NCI-H2227 (cell line): Measurements from ENCODE around the gene KCTD16.

Source experiments
- DNase-seq: peaks from one replicate; lab custom pipeline; 2025; ENCODE audit not compliant: unreplicated experiment; lab: John Stamatoyannopoulos, UW

The KCTD16 gene

DNA sequence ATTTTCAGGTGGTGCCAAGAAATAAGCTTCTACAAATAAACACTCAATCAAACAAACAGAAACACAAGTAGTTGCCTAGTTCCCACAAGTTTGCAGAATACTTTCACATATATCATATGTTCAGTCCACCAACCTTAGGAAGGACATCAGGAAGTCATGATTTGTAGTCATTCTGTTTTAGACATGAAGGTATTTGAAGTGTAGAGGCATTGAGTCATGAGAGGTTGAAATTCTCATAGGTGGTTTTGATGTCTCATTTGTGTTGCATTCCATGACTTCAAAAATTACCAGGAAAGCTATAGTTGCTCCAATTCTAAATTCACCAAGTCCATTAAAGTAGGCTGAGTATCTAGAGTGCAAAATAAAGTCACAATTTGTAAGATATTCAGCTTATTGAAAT, 159.0 kb downstream of the KCTD16 start:
- no peak for DNase-seq

DNA sequence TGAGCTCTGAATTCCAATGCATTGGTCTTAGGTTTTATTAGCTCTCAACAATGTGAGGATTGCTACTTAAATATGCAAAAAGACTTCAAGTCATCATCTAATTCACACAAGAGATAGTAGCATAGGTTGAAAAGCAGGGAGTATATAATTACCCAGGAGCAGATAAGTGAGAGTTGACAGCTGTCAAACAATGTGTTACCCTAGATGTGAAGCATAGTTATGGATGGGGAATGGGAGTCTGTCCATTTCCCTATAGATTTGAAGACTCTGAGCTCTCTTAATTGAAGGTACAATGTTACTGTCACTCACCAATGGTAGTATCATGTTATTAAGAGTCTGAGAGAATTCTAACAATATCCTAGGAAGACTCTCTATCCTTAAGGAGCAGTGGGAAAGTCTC, 160.7 kb downstream of the KCTD16 start:
- DNase-seq: no peak

DNA sequence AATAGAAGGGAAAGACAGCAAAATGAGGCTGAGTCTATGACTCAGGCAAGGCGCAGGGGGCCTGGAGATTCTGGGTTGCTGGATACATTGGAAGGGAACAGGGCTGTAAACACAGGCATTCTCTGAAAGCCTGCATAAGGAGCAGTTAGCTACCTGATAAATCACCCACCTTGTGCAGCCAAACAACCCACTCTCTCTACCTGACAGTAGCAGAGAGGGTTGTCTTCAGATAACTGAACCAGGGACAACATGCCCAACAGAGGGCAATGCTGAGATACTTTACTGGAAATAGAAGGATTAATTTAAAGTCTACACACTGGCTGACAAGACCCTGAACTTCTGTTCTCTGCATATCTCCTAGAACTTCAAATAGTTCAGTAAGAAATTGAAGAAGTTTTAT, 161.6 kb downstream of the KCTD16 start:
- DNase-seq: no peak

DNA sequence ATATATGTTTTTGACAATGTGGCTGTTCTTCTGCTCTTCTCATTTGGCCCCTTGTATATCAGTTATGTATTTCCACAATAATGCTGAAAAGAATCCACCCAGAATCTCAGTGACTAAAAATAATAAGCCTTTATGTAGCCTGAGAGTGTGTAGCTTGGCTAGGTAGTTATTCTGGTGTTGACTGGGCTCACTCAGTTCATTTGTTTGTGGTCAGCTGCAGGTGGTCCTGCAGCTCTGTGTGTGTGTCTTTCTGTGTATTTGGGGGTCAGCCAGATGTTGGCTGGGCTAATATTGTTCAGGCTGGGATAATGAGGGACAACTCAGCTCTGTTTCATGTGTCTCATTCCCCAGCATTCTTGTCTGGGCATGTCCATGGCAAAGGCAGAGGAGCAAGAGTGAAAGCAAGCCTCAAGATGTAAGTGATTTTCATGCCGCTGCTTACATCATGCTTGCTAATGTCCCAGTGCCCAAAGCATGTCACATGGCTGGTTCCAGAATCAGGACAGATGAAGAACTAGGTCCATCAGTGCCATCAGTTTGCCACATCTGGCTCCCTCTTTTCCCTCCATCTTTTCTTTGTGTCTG, 162.8 kb downstream of the KCTD16 start:
- DNase-seq: no peak

DNA sequence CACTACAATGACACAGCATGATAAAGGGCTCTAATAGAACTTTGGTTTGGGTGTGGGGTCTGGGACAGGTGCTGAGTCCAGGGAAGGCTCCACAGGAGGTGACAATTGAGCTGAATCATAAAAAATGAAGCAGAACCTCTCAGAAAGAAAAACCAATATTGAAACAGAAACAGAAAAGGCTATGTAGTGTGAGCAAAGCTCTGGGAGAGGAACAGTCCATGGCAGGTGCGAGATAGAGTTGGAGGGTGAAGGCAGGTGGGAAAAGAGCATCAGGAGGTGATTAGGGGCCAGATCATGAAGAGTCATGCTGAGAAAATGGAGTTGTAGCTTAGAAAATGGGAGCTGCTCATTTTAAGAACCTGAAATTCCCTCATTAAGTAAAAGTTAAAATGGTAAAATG, 164.9 kb downstream of the KCTD16 start:
- DNase-seq: no peak

DNA sequence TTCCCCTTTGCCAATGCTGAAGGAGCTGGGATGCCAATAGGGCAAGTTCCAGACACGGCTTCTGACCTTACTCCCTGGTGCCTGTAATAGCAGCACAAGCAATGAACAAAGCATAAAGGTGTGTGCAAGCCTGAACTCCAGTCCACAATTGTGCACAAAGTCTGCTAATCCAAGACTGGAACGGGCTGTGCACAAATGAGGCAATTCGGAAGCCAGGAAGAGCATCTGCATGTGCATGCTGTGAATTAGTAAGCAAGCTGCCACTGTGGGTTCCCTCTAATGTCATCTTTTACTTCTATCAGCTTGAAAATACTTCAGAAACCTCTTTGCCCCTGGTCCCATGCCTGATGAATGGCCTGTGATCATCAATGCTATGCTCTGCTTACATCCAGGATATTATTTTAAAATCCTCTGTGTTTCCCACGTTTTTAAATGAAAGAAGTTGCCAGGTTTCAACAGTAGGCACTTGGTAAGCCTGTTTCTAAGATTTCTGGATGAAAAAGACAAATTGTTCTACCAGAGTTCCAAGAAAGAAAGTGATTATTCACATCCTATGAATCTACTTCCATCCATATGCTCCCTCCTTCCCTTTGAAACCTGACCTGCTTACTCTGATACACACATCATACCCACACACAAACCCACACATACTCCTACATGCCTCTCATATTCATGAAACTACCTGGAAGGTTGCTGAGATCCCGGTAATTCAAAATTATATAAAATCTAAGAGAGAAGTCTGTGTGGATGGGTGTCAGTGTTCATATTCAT, 165.7 kb downstream of the KCTD16 start:
- no peak for DNase-seq

DNA sequence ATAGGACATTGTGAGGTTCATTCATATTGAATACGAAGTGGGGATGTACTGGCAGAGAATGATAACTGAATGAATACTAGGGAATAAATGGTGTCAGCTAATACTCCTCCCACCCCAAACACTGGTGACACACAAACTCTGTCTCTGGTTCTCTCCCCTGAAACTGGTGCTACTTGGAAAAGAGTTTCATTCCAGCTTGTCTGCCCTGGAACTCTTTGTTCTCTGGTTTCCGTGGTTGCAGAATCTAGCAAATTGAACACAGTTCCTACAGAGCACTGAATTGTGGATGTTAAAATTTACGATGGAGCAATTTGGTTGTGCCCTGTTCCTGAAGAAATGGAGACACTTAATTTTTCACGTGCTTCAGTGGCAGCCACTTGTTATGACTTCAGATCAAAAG, 181.7 kb downstream of the KCTD16 start:
- no peak for DNase-seq

DNA sequence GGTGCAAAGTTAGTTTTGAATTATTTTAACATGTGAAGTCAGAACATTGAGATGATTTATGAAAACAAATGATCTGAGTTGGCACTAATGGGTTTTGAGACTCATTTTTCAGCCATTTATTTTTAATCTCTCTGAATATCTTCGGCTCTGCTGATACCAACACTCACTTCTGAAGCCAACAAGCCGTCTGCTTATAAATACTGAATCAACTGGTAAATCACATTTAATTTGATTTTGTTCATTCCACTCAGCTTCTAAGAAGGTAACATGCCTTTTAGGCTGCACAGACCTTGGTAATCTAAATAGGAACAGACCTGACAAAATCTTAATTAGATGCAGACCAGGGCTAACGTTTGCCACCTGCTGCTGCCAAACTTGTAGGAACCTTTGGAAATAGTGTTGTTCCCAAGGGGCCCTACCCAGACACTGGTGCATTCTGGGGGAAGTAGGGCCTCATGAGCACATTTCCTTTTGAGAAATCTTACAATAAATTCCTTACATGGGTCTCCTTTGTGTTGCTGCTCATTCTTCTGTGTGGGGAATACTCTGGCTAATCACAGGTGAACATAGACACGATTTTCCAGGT, 182.2 kb downstream of the KCTD16 start:
- DNase-seq: no peak

DNA sequence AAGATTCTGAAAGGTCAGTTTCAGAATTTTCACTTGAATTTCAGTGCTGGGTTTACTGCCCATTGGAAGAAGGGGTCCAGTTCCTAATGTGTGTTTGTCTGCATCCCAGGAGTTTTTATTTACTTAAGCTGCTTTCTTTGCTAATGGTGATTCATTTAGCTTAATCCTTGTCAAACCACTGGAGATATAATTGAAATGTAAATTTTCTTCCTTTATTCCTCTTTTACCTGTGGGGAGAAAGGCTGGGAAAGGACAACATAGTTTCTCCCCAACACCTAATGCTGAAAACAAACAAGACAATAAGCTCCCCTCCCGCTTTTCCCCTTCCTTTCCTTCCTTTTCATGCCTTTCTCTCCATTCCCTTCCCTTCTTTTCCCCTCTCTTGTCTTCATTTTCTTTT, 185.8 kb downstream of the KCTD16 start:
- DNase-seq: no peak

DNA sequence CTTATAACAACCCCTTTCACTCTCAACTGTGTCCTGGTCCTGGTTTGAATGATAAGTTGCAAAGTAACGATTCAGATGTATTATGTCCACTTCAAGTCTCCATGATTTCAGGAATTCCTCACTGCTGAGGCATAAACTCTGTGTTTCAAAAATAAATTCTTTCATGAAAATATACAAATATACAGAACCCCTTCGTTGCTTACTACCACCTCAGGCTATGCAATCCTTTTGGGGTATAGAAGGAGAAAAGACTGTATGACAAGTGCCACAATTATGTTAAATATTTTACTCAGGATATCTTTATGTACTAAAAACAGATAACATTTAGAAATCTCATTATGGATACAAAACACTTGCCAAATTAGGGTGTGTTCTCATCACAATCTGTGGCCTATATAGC, 190.7 kb downstream of the KCTD16 start:
- no peak for DNase-seq

DNA sequence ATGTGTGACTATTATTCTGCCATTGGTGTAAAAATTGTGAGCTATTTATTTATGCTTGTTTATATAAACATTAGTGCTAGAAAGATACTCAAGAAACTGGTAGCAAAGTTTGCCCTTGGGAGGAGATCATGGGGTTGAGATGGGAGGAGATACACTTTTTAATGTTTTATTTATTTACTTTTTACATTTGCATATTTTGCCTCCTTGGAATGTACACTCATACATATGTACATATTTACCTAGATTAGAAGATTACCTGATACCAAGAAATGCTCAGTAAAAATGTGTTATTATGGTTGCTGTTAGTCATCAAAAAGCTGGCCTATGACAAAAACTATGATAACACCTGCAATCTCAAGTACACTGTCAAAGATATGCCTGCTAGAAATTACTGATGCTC, 195.2 kb downstream of the KCTD16 start:
- DNase-seq: no peak

DNA sequence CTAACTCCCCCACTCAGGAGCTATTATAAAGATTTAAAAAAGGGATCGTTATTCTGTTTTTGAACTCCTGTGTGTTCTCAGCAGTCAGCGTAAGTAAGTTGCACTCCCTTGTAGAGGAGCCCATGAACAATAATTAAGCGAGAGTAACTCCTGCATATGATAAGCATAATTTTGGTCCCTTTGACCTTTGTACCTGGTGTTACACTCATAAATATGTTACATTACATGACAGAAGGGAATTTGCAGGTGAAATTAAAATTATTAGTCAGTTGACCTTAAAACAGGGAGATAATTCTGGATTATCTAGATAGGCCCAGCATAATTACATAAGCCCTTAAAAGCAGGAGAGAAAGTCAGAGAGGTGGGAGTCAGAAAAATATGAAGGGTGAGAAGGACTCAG, 197.3 kb downstream of the KCTD16 start:
- no peak for DNase-seq

DNA sequence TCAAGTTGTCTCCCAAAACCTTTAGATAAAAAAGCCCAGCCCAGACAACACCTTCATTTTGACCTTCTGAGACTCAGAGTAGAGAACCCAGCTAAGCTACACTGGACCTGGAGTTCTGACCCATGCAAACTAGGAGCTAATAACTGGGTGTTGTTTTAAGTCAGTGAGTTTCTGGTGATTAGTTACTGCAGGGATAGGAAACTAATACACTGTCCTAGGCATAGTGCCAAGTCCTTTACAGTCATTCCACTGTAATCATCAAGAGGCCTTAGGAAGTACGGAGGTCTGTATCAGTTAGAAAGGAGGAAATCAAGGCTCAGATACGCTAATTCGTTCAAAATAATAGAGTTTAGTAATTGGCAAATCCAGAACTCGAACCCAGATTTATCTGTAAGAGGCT, 197.9 kb downstream of the KCTD16 start:
- DNase-seq: no peak

DNA sequence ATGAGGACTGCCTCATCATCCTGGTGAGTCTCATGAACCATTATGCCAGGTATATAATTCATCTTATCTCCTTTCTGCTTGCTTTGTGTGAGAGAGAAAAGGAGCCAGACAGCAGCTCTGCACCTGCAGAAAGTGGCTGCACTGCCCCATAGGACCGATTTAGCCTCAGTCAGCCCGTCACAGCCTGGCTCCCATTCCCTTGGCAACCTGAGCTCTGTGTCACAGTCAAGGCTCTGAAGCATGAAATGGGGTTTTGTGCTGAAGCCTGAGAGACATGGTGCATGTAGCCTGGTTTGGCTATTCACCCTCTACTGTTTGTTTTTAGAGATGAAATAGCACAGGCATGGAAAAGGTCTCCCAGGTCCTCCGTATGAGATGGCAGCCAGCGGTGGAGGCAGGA, 198.3 kb downstream of the KCTD16 start:
- no peak for DNase-seq

DNA sequence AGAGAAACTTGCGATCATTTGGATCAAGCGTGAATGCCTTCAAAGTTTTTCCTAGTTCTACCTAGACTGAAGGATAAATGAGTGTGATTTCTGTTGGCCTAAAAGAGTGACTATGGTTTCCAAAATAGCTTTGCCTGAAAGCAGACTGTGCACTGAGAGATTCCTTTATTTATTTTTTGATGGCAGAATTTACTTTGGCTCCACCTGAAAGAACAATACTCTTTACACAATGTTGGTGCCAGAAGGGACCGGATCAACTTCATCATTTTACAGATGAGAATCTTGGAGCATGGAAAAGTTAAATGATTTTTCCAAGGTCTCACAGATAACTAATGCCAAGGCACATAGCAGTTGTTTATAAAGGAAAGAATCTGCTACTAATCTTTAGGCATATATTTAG, 199.6 kb downstream of the KCTD16 start:
- DNase-seq: no peak

DNA sequence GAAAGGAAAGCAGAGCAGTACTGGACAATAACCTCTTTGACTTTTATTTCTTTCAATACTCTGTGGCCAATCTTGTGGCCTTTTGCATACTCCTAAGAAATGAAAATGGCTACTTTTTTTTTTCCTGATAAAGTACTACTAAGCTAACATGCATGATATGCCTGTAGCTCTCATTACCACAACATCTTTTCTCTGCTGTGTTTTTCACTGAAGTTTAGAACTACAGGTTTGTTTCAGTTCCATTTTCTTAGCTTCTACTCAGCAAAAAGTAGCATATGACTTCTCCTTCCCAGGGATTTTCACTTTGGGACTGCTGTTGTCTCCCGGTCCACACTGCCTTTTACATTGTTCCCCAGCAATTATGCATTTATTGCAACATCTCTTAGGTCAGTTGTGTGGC, 204.0 kb downstream of the KCTD16 start:
- no peak for DNase-seq

DNA sequence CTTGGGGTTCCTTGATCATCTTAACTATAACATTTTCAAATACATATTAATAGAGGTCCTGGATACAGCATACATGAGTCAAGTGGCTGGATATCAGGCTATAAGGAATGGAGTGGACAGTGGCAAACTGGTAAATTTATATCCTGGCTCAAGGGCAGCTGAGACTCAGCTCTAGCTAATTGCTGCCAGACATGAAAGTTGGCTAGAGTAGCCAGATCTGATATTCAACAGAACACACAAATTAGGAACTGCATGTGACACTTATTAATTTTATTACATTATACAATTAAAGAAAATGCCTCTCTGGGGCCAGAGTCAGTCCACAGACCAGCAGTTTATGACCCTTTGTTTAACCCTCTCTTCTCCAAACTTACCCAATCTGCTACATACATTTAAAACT, 206.5 kb downstream of the KCTD16 start:
- no peak for DNase-seq

DNA sequence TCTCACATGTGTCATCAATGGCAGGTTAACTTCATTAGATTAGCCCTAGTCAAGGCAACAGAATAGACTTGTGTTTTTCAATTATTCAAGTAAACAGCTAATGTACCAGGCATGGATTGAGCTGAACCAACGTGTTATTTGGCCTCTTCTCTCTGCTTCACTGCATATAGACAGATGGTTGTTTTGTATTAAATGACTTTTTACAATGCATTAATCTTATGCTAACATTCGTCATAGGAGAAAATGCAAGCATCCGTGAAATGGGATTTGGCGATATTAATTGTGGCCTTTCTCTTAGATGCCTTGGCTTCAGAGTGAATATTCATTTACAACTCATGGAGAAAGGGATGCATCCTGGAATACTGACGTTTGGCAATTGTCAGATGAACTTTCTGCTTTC, 208.0 kb downstream of the KCTD16 start:
- no peak for DNase-seq

DNA sequence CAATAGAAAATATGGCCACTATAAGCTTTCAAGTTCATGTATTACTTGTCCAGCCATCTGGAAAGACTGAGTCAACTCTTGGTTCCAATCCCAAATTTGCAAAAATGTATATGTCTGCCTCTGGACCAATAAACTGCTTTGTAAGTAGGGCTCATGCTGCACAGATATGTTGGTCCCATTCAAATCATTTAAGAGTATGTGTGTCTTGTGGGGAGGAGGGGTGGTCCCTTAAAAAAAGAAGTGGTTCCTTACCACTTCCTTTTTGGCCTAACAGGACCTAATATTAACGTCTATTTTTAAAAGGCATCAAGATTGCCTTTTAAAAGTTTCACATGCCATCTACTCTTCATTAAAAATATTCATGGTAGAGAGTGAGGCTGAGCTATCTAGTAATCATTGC, 214.9 kb downstream of the KCTD16 start:
- no peak for DNase-seq

DNA sequence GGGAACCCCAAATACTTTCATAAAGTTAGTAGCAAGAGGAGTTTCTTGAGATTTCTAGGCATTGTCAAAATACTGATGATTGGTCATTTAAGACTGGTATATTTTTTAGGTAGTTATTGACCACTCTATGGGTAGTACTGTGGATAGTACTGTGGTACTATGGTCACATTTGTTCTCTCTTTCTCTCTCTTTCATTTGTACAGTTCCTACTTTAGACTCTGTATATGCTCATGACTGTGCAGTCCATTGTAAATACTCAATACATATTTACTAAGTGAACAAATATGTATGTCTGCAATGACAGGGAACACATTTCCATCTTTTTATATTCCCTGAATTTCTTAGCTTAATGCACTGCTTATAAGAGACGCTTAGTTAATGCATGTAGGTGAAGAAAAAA, 215.6 kb downstream of the KCTD16 start:
- DNase-seq: no peak

DNA sequence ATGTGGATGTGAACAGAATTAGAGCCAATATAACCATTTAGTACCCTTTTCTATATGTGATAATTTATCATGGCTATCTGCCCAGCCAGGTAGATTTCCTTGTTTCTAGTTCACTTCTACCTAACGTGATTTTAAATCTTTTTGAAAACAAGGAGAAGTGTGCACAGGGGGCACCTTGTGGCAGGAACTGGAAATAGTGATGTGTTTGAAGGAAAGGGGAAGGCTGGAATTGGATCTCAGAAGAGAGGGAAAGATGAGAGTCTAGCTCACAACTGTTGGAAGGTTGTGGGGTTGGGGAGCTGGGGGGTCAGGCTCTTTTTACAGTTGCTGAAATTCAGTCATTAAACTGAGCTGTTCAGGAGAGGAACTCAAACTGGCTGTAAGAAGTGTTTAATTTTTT, 219.5 kb downstream of the KCTD16 start:
- no peak for DNase-seq

DNA sequence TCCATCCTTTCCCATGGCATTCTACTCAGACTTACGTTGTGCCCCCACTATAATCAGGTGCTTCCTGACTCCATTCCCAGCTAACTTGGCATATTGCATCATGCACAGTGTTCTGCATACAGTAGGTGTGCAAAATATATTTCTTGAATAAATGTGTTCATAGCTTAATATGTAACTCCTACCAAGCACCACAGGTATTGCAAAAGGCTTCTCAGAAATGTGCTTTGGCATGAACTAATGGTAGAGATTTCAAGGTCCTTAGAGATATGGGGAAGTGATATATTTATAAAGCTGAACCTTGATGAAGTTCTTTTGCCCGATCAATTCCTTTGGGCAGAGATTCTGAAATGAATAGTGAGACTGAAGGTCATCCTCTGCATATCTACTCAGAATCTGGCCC, 220.4 kb downstream of the KCTD16 start:
- DNase-seq: no peak
